ENCODE data around the gene XRCC6. TPM values are rescaled to one million over a fixed set of nuclear protein-coding genes. Genes with fewer than 3 reads are reported as not detected.
A peak's percentile ranks its signal among the peaks of the same experiment; 100 is the strongest.
"Not testable (repeated sequence)": the region's sequence is repeated elsewhere in the genome, so short reads cannot be mapped to it uniquely, and the experiment has no call there.

The XRCC6 gene
- polyA plus RNA-seq (162 to 247 TPM (median 244 TPM) in 3 replicates), polyA minus RNA-seq (134 to 165 TPM (median 160 TPM) in 3 replicates)
- 686 TPM for polyA plus RNA-seq (2011; ENCODE audit: low read depth)
- 182 and 190 TPM in 2 replicates for polyA plus RNA-seq (2011; cell fraction: cytosol; rRNA removed)
- polyA plus RNA-seq (2011; cell fraction: nucleus; rRNA removed): 197 and 213 TPM in 2 replicates
- 245 and 347 TPM in 2 replicates for polyA plus RNA-seq (2012; ENCODE audit: low replicate concordance)
- 87.9 TPM for polyA minus RNA-seq (2011; cell fraction: cytosol; rRNA and poly(A)+ RNA removed)
- polyA minus RNA-seq (2011; cell fraction: nucleus; rRNA and poly(A)+ RNA removed): 53.0 and 101 TPM in 2 replicates

DNA sequence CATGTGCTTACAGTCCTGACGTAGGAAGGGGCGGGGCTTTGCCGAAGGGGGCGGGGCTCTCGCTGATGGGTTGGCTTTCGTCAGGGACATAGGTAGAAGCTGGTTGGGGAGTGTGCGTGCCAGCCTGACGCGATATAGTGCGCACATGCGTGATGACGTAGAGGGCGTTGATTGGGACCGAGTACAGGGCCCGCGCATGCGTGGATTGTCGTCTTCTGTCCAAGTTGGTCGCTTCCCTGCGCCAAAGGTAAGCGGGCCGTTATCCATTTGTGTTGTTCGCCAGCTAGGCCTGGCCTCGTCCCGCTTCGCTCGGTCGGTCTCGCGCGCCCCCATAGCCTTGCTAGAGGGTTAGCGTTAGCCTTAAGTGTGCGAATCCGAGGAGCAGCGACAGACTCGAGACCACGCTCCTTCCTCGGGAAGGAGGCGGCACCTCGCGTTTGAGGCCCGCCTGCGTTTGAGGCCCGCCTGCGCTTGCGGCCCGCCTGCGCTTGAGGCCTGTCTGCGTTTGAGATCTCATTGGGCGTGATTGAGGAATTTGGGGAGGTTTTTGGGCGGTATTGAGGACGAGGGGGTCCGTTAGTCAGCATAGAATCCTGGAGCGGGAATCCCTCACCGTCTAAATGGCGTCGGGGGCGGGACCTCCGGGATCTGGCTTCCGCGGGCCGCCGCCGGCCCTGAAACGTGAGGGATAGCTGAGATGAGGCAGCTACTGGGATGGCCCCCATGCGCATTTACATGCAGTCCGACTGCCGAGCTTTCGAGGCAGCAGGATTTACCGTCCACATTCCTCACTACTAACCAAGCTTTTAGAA is at the start of gene XRCC6:
Gene XRCC6, plus strand, starts transcription at position 197 of the 812 bp plus-strand sequence. CDS start 710 bp downstream, outside the sequence.
- DNase-seq (ENCODE audit: low read depth, low spot score) (peak; percentile 99), FAIRE-seq (peak; percentile 95)
- no peaks in the 10 kb centered on the region for H3K27me3 ChIP-seq (ENCODE audit: control insufficient read depth, extremely low read depth, insufficient read depth, low read length)
- dilution Hi-C loops (cut with MboI; ENCODE audit: extremely low pct_ligation_motif_present, low sequenced_read_pairs): no loop called here
- H3K9me1 ChIP-seq (ENCODE audit: control insufficient read depth, extremely low read depth, insufficient read depth, low read length): no peaks in the 10 kb centered on the region
- peaks cover 85% of the 10 kb centered on the region for H3K79me2 ChIP-seq (ENCODE audit: control insufficient read depth, insufficient read depth, low read length)
- H4K20me1 ChIP-seq (ENCODE audit: control insufficient read depth, extremely low read depth, insufficient read depth, low read length): peaks cover 6% of the 10 kb centered on the region
- H3K9ac ChIP-seq (ENCODE audit: control insufficient read depth, extremely low read depth, insufficient read depth, low read length): peak within 1 kb of the TSS; percentile 99
- TF ChIP-seq, protein P1, sequence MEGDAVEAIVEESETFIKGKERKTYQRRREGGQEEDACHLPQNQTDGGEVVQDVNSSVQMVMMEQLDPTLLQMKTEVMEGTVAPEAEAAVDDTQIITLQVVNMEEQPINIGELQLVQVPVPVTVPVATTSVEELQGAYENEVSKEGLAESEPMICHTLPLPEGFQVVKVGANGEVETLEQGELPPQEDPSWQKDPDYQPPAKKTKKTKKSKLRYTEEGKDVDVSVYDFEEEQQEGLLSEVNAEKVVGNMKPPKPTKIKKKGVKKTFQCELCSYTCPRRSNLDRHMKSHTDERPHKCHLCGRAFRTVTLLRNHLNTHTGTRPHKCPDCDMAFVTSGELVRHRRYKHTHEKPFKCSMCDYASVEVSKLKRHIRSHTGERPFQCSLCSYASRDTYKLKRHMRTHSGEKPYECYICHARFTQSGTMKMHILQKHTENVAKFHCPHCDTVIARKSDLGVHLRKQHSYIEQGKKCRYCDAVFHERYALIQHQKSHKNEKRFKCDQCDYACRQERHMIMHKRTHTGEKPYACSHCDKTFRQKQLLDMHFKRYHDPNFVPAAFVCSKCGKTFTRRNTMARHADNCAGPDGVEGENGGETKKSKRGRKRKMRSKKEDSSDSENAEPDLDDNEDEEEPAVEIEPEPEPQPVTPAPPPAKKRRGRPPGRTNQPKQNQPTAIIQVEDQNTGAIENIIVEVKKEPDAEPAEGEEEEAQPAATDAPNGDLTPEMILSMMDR (optimal IDR thresholded peaks at IDR 0.05 in 1 of 3, IDR thresholded peaks at IDR 0.05 in 1 of 3, conservative IDR thresholded peaks at IDR 0.05 in 1 of 3; ENCODE audit: extremely low read depth in 1 of 3, insufficient read depth in 2 of 3, low read length in 3 of 3): no peak
- TF ChIP-seq EZH2 (IDR thresholded peaks at IDR 0.05; ENCODE audit: low read length): no peak
- H3K4me2 ChIP-seq (ENCODE audit: control insufficient read depth, extremely low read depth, insufficient read depth, low read depth, low read length): peak within 1 kb of the TSS; percentile 99
- peak within 1 kb of the TSS; percentile 98 to 100 (median 100) for H3K4me3 ChIP-seq (ENCODE audit: control insufficient read depth in 2 of 3, extremely low read depth in 1 of 3, insufficient read depth in 2 of 3, low read depth in 1 of 3, low read length in 3 of 3)
- H2AFZ ChIP-seq (ENCODE audit: control insufficient read depth, low read length): peak within 1 kb of the TSS; percentile 90
- no peaks in the 10 kb centered on the region for H3K9me3 ChIP-seq (ENCODE audit: control insufficient read depth, low read depth, low read length)
- peak within 1 kb of the TSS; percentile 94 for H3K27ac ChIP-seq (ENCODE audit: control insufficient read depth, insufficient read depth, low read length)
- H3K36me3 ChIP-seq (ENCODE audit: control insufficient read depth in 2 of 2, extremely low read depth in 1 of 2, insufficient read depth in 2 of 2, low read length in 2 of 2): peaks cover 10 to 12% of the 10 kb centered on the region in 2 experiments
- peaks cover 20% of the 10 kb centered on the region for H3K4me1 ChIP-seq (ENCODE audit: control insufficient read depth, extremely low read depth, insufficient read depth, low read length)

DNA sequence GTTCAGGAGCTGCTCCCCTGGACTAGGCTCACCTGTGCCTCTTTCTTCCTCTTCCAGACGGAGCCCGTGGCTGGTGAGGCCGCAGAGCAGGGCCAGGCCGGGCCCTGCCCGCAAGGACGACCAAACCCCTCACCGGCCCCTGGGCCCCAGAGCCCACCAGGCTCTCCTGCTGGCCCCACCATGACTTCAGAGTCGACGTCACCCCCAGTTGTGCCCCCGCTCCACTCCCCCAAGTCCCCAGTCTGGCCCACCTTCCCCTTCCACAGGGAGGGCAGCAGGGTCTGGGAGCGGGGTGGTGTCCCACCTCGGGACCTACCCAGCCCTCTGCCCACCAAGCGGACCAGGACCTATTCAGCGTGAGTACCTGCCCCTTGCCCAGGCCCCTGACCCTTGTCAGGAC is 49.3 kb upstream of the XRCC6 start:
- Histone ChIP-seq H3K27me3 (ENCODE audit: control insufficient read depth, extremely low read depth, insufficient read depth, low read length) (no peaks in the 10 kb centered on the region), H3K27ac (ENCODE audit: control insufficient read depth, insufficient read depth, low read length) (no peak overlapping the region), H3K9ac (ENCODE audit: control insufficient read depth, extremely low read depth, insufficient read depth, low read length) (no peak overlapping the region), H3K4me1 (ENCODE audit: control insufficient read depth, extremely low read depth, insufficient read depth, low read length) (no peaks in the 10 kb centered on the region), H3K36me3 (ENCODE audit: control insufficient read depth in 2 of 2, extremely low read depth in 1 of 2, insufficient read depth in 2 of 2, low read length in 2 of 2) (peaks cover 5 to 11% of the 10 kb centered on the region in 2 experiments), H3K4me3 (ENCODE audit: control insufficient read depth in 2 of 3, extremely low read depth in 1 of 3, insufficient read depth in 2 of 3, low read depth in 1 of 3, low read length in 3 of 3) (no peak overlapping the region), H3K9me3 (ENCODE audit: control insufficient read depth, low read depth, low read length) (no peaks in the 10 kb centered on the region), H4K20me1 (ENCODE audit: control insufficient read depth, extremely low read depth, insufficient read depth, low read length) (peaks cover 1% of the 10 kb centered on the region), H3K79me2 (ENCODE audit: control insufficient read depth, insufficient read depth, low read length) (no peaks in the 10 kb centered on the region), H2AFZ (ENCODE audit: control insufficient read depth, low read length) (no peak overlapping the region), H3K4me2 (ENCODE audit: control insufficient read depth, extremely low read depth, insufficient read depth, low read depth, low read length) (no peak overlapping the region), H3K9me1 (ENCODE audit: control insufficient read depth, extremely low read depth, insufficient read depth, low read length) (peaks cover 2% of the 10 kb centered on the region)
- FAIRE-seq (no peak), DNase-seq (ENCODE audit: low read depth, low spot score) (no peak)
- TF ChIP-seq, protein P1 (optimal IDR thresholded peaks at IDR 0.05 in 1 of 3, IDR thresholded peaks at IDR 0.05 in 1 of 3, conservative IDR thresholded peaks at IDR 0.05 in 1 of 3; ENCODE audit: extremely low read depth in 1 of 3, insufficient read depth in 2 of 3, low read length in 3 of 3): no peak
- no peak for TF ChIP-seq EZH2 (IDR thresholded peaks at IDR 0.05; ENCODE audit: low read length)
- dilution Hi-C loops (cut with MboI; ENCODE audit: extremely low pct_ligation_motif_present, low sequenced_read_pairs): no loop called here

DNA sequence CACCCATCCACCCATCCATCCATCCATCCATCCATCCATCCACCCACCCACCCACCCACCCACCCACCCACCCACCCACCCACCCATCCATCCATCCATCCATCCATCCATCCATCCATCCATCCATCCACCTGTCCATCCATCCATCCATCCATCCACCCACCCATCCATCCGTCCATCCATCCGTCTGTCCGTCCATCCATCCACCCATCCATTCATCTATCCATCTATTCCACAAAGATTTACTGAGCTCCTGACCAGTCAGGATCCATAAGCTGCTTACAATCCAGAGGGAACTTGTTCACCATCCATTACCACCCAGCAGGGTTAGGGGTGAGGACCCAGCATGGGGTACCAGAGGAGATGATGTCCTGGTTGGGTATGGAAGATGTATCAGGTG is 48.8 kb upstream of the XRCC6 start:
- dilution Hi-C loops (cut with MboI; ENCODE audit: extremely low pct_ligation_motif_present, low sequenced_read_pairs); H3K27me3 ChIP-seq (ENCODE audit: control insufficient read depth, extremely low read depth, insufficient read depth, low read length); H3K4me2 ChIP-seq (ENCODE audit: control insufficient read depth, extremely low read depth, insufficient read depth, low read depth, low read length); H3K9me1 ChIP-seq (ENCODE audit: control insufficient read depth, extremely low read depth, insufficient read depth, low read length); H3K27ac ChIP-seq (ENCODE audit: control insufficient read depth, insufficient read depth, low read length); H4K20me1 ChIP-seq (ENCODE audit: control insufficient read depth, extremely low read depth, insufficient read depth, low read length); H3K4me3 ChIP-seq (ENCODE audit: control insufficient read depth in 2 of 3, extremely low read depth in 1 of 3, insufficient read depth in 2 of 3, low read depth in 1 of 3, low read length in 3 of 3); FAIRE-seq; H2AFZ ChIP-seq (ENCODE audit: control insufficient read depth, low read length); H3K9me3 ChIP-seq (ENCODE audit: control insufficient read depth, low read depth, low read length); H3K4me1 ChIP-seq (ENCODE audit: control insufficient read depth, extremely low read depth, insufficient read depth, low read length); H3K9ac ChIP-seq (ENCODE audit: control insufficient read depth, extremely low read depth, insufficient read depth, low read length); DNase-seq (ENCODE audit: low read depth, low spot score); H3K79me2 ChIP-seq (ENCODE audit: control insufficient read depth, insufficient read depth, low read length): not testable (repeated sequence)
- peaks cover 10 to 16% of the 10 kb centered on the region in 2 experiments for H3K36me3 ChIP-seq (ENCODE audit: control insufficient read depth in 2 of 2, extremely low read depth in 1 of 2, insufficient read depth in 2 of 2, low read length in 2 of 2)

Data from keratinocyte (primary cell).